ENCODE results near the gene ELOVL1.

ELOVL1 gene

DNA sequence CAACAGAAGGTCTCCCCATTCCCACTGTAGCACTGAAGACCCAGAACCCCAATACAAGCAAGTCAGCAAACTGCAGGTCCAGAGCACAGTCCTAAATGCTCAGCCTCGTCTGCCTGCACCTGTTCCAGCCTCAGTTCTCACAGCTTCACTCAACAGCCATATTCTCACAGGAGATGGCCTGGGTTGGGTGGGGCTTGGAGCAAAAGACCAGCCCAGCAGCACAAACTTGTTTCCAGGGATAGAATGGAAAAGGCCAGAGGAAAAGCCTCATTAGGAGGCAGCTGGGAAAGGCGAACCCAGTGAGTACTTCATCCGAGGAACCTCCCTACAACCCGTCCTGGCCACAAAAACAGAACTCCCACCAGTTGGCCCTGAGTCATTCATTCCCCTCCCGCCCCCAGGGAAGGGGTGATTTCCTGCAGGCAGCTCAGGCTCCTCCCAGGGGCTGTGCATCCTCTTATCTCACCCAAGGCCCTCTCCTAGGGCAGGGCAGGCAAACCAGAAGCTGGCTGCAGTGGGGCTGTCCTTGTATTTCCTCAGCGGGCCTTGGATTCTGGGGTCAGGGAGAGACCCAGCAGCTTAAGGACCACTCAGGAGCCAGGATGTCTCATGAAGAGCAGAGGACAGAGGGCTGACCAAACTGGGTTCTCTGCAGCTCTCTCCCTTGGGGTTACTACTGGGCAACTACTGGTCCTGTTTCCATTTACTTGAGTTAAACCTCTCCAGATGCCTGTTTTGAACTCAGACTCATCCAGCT is 37.6 kb downstream of the ELOVL1 start:
- peak; percentile 63 to 67 for DNase-seq (ENCODE audit: low read depth in 2 of 2)

DNA sequence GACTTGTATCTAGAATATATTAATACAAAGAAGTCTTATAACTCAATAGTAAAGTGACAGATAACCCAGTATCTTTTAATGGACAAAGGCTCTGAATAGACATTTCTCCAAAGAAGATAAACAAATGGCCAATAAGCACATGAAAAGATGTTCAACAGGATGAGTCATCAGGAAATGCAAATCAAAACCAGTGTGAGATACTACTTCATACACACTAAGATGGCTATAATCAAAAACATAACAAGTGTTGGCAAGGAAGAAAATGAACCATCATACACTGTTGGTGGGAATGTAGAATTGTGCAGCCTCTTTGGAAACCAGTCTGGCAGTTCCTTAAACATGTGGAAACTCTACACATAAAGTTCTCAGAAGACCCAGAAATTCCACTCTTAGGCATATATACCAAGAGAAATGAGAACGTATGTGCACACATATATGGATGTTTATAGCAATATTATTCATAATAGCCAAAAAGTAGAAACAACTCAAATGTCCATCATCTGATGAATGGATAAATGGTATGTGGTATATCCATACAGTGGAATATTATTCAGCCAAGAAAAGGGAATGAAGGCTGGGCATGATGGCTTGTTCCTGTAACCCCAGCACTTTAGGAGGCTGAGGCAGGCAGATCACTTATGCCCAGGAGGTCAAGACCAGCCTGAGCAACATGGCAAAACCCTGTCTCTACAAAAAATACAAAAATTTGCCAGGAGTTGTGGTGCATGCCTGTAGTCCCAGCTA is 40.1 kb downstream of the ELOVL1 start:
- no peak for DNase-seq (ENCODE audit: low read depth in 2 of 2)

- DNase-seq (ENCODE audit: low read depth in 2 of 2) = no peak
These were observed 42.4 kb downstream of the ELOVL1 start for GRCh38 chr1:43325381-43325780.

GRCh38 chr1:43324810-43325209 is 43.0 kb downstream of the ELOVL1 start:
- no peak for DNase-seq (ENCODE audit: low read depth in 2 of 2)

DNA sequence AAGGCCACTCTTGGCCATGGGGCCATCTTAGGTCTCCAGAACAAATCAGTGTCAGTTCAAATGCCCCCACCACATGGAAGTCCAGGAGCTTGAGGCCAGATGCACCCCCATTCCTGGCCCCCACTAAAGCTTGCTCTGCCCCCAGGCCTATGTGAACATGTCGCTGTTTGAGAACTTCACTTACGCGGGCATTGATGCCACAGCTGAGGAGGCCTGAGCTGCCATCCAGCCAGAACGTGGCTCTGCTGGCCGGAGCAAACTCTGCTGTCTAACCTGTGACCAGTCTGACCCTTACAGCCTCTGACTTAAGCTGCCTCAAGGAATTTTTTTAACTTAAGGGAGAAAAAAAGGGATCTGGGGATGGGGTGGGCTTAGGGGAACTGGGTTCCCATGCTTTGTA is 45.3 kb downstream of the ELOVL1 start:
- no peak for DNase-seq (ENCODE audit: low read depth in 2 of 2)

- no peak for DNase-seq (ENCODE audit: low read depth in 2 of 2)
These were observed 46.4 kb downstream of the ELOVL1 start for GRCh38 chr1:43321331-43321891.

DNA sequence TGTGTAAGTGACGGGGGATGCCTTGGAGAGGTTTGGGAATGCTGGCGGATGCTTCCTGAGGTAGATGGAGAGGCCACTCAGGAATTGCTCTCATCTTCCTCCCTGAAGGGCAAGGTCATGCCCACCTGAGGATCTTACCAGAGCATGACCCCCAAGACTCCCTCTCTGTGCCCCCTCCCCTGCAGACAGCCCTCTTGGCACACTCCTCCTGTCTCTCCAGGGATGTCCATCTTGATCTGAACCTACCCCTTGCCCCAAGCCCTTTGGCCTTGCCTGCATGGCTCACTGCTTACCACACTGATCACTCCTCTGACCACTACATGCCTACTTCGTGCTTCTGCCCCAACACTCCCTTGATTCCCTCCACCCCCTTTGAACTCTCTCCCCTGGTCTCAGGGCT is 48.0 kb downstream of the ELOVL1 start:
- DNase-seq (ENCODE audit: low read depth in 2 of 2) = no peak

- no peak for DNase-seq (ENCODE audit: low read depth in 2 of 2)
These were observed 48.5 kb downstream of the ELOVL1 start for GRCh38 chr1:43319288-43319687.

DNA sequence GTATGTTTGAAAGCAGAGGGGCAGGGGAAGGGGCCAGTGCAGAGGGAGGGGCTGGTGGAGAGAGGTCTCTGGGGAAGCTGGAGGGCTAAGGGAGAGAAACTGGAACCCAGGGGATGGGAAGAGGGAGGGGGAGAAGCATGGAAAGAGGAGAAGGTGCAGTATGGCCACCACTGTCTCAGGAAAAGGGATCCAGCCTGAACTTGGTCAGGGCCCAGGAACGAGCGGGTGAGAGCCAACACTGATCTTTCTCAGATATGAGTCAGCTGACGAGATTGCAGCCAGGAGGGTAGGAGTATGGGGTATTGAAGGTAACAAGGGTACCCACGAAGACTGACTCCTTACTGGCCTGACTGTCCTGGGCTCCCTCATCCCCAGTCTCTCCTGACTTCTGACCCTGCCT is 49.0 kb downstream of the ELOVL1 start:
- no peak for DNase-seq (ENCODE audit: low read depth in 2 of 2)

- no peak for DNase-seq (ENCODE audit: low read depth in 2 of 2)
These were observed 49.9 kb downstream of the ELOVL1 start for GRCh38 chr1:43317817-43318471.

DNA sequence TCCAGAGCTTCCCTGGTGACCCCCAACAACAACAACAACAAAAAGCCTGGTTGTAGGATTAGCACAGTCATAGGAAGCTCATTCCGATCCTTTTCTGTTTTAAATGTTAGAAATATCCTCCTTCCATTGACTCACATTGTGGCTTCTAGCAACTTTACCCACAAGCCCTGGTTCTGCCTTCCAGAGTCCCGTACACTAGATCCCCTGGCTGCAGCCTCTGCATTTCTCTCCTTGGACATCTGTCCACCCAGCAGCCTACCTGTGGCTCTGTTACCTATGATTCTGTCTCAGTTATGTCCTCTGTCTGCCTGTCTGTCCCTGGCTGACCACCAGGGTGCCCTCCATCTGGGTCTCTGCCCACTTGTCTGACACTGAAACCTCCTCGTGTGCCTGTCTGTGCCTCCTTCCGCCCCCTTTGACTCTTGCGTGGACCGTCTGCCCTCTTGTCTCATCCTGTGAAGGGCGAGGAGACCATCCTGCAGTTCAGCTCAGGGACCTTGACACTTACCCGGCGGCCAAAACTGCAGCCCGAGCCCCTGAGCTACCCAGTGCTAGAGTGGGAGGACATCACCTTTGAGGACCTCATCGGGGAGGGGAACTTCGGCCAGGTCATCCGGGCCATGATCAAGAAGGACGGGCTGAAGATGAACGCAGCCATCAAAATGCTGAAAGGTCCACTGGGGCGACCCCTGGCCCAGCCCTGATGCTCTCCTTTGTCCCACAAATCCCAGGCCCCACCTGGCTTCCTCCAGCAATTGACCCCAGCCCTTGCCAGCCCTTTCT is 50.9 kb downstream of the ELOVL1 start:
- no peak for DNase-seq (ENCODE audit: low read depth in 2 of 2)

- DNase-seq (ENCODE audit: low read depth in 2 of 2) = no peak
These were observed 51.7 kb downstream of the ELOVL1 start for GRCh38 chr1:43315963-43316737.

- no peak for DNase-seq (ENCODE audit: low read depth in 2 of 2)
These were observed 52.3 kb downstream of the ELOVL1 start for GRCh38 chr1:43315481-43315880.

DNA sequence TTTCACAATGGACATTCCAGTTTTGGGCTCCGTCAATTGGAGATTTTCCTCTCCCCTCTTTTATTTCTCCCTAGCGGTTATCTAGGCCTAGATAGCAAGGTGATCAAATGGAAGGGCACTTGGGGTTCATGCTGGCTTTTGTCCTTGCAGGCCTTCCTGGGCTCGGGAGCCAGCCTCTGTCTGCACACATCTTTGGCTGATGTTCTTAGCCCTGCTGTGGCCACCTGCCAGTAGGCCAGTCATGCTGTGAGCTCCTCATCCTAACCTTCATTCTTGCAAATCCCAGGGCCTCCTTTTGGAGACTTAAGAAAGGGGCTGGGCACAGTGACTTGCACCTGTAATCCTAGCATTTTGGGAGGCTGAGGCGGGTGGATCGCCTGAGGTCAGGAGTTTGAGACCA is 53.6 kb downstream of the ELOVL1 start:
- DNase-seq (ENCODE audit: low read depth in 2 of 2) = no peak

GRCh38 chr1:43313771-43314170 is 54.0 kb downstream of the ELOVL1 start:
- DNase-seq (ENCODE audit: low read depth in 2 of 2) = no peak
